PC-3 (cell line): ENCODE data around the gene CRACR2B. TPM values are rescaled to one million over a fixed set of nuclear protein-coding genes. Genes with fewer than 3 reads are reported as not detected.

Experiments
- ATAC-seq: fragments of 200-7000 bp; cut with Tn5 transposase; 2 replicates; pipeline ENCODE4 v1.9.1; 2020; ENCODE audit warnings: mild to moderate bottlenecking, moderate library complexity
- BruUV-seq: library from RNA; stranded (reverse); fragments of 400-500 nt; replicated peaks from 2 replicates; lab custom pipeline; 2021; lab: Mats Ljungman, UMichigan
- CTCF ChIA-PET: fragments of 300-600 bp; sonication (Branson Sonifier 250); formaldehyde crosslinking; loops from one replicate; lab custom pipeline; 2022; ENCODE audit warnings: antibody characterized with exemption; lab: Charles Lee
- POLR2A ChIA-PET: fragments of 300-600 bp; sonication (Branson Sonifier 250); formaldehyde crosslinking; loops from one replicate; lab custom pipeline; 2022; ENCODE audit warnings: antibody characterized with exemption; ENCODE audit not compliant: unreplicated experiment; lab: Charles Lee
- DNase-seq: peaks from one replicate; pipeline ENCODE4 v3.0.0-alpha.2; 2015
- H2AFZ ChIP-seq: fragments of 300-600 bp; sonication (generic); 2 replicates; pipeline ENCODE4 v1.6.0; 2016; ENCODE audit warnings: antibody characterized with exemption, low read length
- H3F3A ChIP-seq: fragments of 300-600 bp; sonication (generic); one replicate; pipeline ENCODE4 v1.6.0; 2017; ENCODE audit warnings: antibody characterized with exemption, low read length, control low read depth, mild to moderate bottlenecking; ENCODE audit not compliant: unreplicated experiment
- H3K27ac ChIP-seq: fragments of 300-600 bp; sonication (generic); 2 replicates; pipeline ENCODE4 v1.5.1; 2016; ENCODE audit warnings: mild to moderate bottlenecking, low read length
- H3K27me3 ChIP-seq: fragments of 300-600 bp; sonication (generic); 2 replicates; pipeline ENCODE4 v1.6.1; 2016; ENCODE audit warnings: low read length, mixed read lengths
- H3K36me3 ChIP-seq: fragments of 300-600 bp; sonication (generic); 2 replicates; pipeline ENCODE4 v1.6.1; 2016; ENCODE audit warnings: low read depth, mixed run types, low read length, mixed read lengths
- H3K4me1 ChIP-seq: fragments of 300-600 bp; sonication (generic); 2 replicates; pipeline ENCODE4 v1.5.1; 2016; ENCODE audit warnings: low read length; ENCODE audit not compliant: insufficient read depth
- H3K4me2 ChIP-seq: fragments of 300-600 bp; sonication (generic); 2 replicates; pipeline ENCODE4 v1.6.0; 2016; ENCODE audit warnings: low read length
- H3K4me3 ChIP-seq: fragments of 300-600 bp; sonication (generic); 2 replicates; pipeline ENCODE4 v1.5.1; 2016; ENCODE audit warnings: mild to moderate bottlenecking, low read length, mixed read lengths
- H3K79me2 ChIP-seq: fragments of 300-600 bp; sonication (generic); 2 replicates; pipeline ENCODE4 v1.6.1; 2017; ENCODE audit warnings: low read length, mixed read lengths
- H3K9ac ChIP-seq: fragments of 300-600 bp; sonication (generic); 2 replicates; pipeline ENCODE4 v1.6.0; 2016; ENCODE audit warnings: mild to moderate bottlenecking, low read length
- H3K9me2 ChIP-seq: fragments of 300-600 bp; sonication (generic); replicated peaks from 2 replicates; pipeline ENCODE4 v1.6.1; 2016; ENCODE audit warnings: mixed run types, low read length, mixed read lengths
- H3K9me3 ChIP-seq: fragments of 300-600 bp; sonication (generic); 2 replicates; pipeline ENCODE4 v1.6.1; 2016; ENCODE audit warnings: low read length, mixed read lengths
- H4K20me1 ChIP-seq: fragments of 300-600 bp; sonication (generic); 2 replicates; pipeline ENCODE4 v1.6.1; 2016; ENCODE audit warnings: low read length, mixed read lengths
- EZH2 ChIP-seq: fragments of 300-600 bp; sonication (generic); IDR thresholded peaks from one replicate; pipeline ENCODE4 v1.6.1; 2017; ENCODE audit warnings: antibody characterized with exemption, mild to moderate bottlenecking, low read length; ENCODE audit not compliant: unreplicated experiment
- EZH2phosphoT487 ChIP-seq: fragments of 300-600 bp; sonication (generic); IDR thresholded peaks from 2 replicates; pipeline ENCODE4 v1.6.1; 2018; ENCODE audit warnings: mild to moderate bottlenecking, antibody characterized with exemption, low read length, borderline replicate concordance
- intact Hi-C: fragments of 100-400 bp; cut with micrococcal nuclease; formaldehyde crosslinking; loops from 2 replicates; pipeline ENCODE4 v1.9.0; 2023
- total RNA-seq: library from RNA; depleted of rRNA; stranded (reverse); fragments of >200 nt; gene quantifications from 2 replicates; pipeline ENCODE4 v1.2.3, GENCODE V29; 2014
- TF ChIP-seq, protein P1 (sequence below): fragments of 300-600 bp; sonication (generic); conservative IDR thresholded peaks from 2 replicates; pipeline ENCODE4 v1.5.1; 2017; ENCODE audit warnings: antibody characterized with exemption, low read depth, mild to moderate bottlenecking, low read length

CRACR2B gene
- total RNA-seq, 1 experiment from 2014 or later, result 10.6 TPM

DNA sequence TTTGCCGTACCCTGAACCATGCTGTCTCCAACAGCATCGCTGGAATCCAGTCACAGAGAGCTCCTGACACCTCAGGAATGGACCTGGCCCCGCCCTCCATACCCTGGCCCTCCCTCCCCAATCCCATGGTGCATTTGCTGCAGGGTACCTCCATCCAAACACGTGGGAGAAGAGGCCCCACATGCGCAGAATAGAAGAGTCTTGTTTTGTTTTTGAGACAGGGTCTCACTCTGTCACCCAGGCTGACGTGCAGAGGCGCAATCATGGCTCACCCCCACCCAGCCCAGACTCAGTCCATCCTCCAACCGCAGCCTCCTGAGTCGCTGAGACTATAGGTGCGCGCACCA lies 11.3 kb upstream of the CRACR2B start:
- H3F3A ChIP-seq, result peaks cover 5% of the 10 kb centered on the region
- no peaks in the 10 kb centered on the region for H3K9me3 ChIP-seq
- H3K27ac ChIP-seq, result no peak overlapping the region
- H3K4me3 ChIP-seq, result no peak overlapping the region
- H3K36me3 ChIP-seq, result peaks cover 23% of the 10 kb centered on the region
- ChIA-PET CTCF (no interaction called here), POLR2A (no interaction called here)
- no peak for DNase-seq
- no peak for ATAC-seq
- H3K4me2 ChIP-seq, result no peak overlapping the region
- no TSS peak for BruUV-seq
- peaks cover 29% of the 10 kb centered on the region for H4K20me1 ChIP-seq
- intact Hi-C loops, result no loop called here
- peaks cover 27% of the 10 kb centered on the region for H3K4me1 ChIP-seq
- H2AFZ ChIP-seq, result no peak overlapping the region
- TF ChIP-seq, protein P1, sequence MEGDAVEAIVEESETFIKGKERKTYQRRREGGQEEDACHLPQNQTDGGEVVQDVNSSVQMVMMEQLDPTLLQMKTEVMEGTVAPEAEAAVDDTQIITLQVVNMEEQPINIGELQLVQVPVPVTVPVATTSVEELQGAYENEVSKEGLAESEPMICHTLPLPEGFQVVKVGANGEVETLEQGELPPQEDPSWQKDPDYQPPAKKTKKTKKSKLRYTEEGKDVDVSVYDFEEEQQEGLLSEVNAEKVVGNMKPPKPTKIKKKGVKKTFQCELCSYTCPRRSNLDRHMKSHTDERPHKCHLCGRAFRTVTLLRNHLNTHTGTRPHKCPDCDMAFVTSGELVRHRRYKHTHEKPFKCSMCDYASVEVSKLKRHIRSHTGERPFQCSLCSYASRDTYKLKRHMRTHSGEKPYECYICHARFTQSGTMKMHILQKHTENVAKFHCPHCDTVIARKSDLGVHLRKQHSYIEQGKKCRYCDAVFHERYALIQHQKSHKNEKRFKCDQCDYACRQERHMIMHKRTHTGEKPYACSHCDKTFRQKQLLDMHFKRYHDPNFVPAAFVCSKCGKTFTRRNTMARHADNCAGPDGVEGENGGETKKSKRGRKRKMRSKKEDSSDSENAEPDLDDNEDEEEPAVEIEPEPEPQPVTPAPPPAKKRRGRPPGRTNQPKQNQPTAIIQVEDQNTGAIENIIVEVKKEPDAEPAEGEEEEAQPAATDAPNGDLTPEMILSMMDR, result no peak
- TF ChIP-seq EZH2phosphoT487 (no peak), EZH2 (no peak)
- no peak overlapping the region for H3K9ac ChIP-seq
- no peaks in the 10 kb centered on the region for H3K9me2 ChIP-seq
- H3K79me2 ChIP-seq, result peaks cover 29% of the 10 kb centered on the region
- H3K27me3 ChIP-seq, result no peaks in the 10 kb centered on the region

DNA sequence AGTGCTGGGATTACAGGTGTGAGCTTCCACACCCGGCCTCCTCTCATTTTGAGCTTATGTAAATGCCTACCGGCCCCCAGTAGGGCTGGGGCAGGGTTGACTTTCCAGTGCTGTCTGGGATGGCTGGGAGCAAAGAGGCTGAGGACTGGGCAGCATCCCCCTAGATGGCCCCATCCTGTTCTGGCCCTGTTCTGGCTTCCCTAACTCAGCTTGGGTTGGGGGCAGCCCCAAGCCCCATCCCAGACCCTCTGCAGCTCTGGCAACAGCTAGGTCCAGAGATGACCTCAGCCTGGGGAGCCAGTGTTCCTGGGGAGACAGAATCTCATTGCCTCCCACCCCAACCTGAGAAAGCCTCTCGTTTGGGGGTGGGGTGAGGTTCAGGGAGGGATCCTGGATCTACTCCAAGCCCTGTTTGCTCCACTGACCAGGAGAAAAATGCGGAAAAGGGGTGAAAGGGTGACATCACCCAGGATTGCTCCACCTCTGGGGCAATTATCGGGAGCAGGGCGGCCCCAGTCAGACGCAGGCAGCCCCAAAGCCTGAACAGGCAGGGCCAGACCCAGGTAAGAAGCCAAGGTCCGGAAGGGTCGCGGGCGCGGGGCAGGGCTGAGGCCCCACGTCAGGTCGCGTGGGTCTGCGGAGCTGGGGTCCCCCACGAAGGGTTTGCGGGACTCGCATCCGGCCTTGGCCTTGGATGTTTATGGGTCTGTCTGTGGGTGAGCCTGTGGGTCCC lies 9.2 kb upstream of the CRACR2B start, which contains the start of gene PNPLA2:
Gene PNPLA2, plus strand, starts transcription at position 519 of the 733 bp plus-strand sequence. CDS start 805 bp downstream, outside the sequence.
- Histone ChIP-seq H3K27ac (peak within 1 kb of the TSS; percentile 30; the same call in 1 of the 2 replicates), H4K20me1 (peaks cover 16% of the 10 kb centered on the region; the same call in 1 of the 2 replicates), H3K36me3 (peaks cover 3% of the 10 kb centered on the region; the same call in 1 of the 2 replicates), H3K79me2 (peaks cover 25% of the 10 kb centered on the region), H3K4me2 (peak within 1 kb of the TSS; percentile 100), H3K4me1 (peaks cover 26% of the 10 kb centered on the region), H3K9me2 (no peaks in the 10 kb centered on the region), H3K9ac (peak within 1 kb of the TSS; percentile 67), H3K9me3 (no peaks in the 10 kb centered on the region), H3K27me3 (no peaks in the 10 kb centered on the region), H3K4me3 (peak within 1 kb of the TSS; percentile 89), H2AFZ (peak within 1 kb of the TSS; percentile 74), H3F3A (peaks cover 5% of the 10 kb centered on the region)
- TSS peak; percentile 41 for BruUV-seq
- TF ChIP-seq EZH2 (no peak), EZH2phosphoT487 (no peak)
- TF ChIP-seq, protein P1, result no peak
- ChIA-PET POLR2A (interaction anchor here (0.6 to 2.1 kb wide), 7 partner anchors 13 to 255 kb away, joined by 3 to 19 read pairs (median 8); partner anchors contain the start of genes CD151 and TSPAN4), CTCF (interaction anchor here (1.9 kb wide), 1 partner anchor 14 kb away, joined by 18 read pairs; the partner anchor contains the start of gene CD151)
- DNase-seq (peak; percentile 11), ATAC-seq (no peak)
- intact Hi-C loops, result no loop called here
